Lower lobe of right lung (tissue), 2 donors: ENCODE measurements around the gene CD58. TPM values are rescaled to one million over a fixed set of nuclear protein-coding genes. Genes with fewer than 3 reads are reported as not detected.

Experiments used
- ATAC-seq, 2 donors: fragments of 200-7000 bp; cut with Tn5 transposase; one replicate each; pipeline ENCODE4 v1.9.1; 2020 to 2022; ENCODE audit warnings: mild to moderate bottlenecking in 2 of 2, moderate library complexity in 2 of 2
- DNase-seq: peaks from one replicate; pipeline ENCODE4 v3.0.0-alpha.2; 2020
- H3K27ac ChIP-seq: fragments of 200-600 bp; one replicate; pipeline ENCODE4 v1.8.0; 2022
- H3K27me3 ChIP-seq: fragments of 200-600 bp; one replicate; pipeline ENCODE4 v1.8.0; 2022; ENCODE audit warnings: low read depth
- H3K36me3 ChIP-seq: fragments of 200-600 bp; one replicate; pipeline ENCODE4 v1.8.0; 2022; ENCODE audit warnings: mild to moderate bottlenecking
- H3K4me1 ChIP-seq: fragments of 200-600 bp; one replicate; pipeline ENCODE4 v1.8.0; 2022
- H3K4me3 ChIP-seq: fragments of 200-600 bp; one replicate; pipeline ENCODE4 v1.8.0; 2022; ENCODE audit warnings: mild to moderate bottlenecking
- H3K9me3 ChIP-seq: fragments of 200-600 bp; one replicate; pipeline ENCODE4 v1.8.0; 2022
- CTCF ChIP-seq: fragments of 200-600 bp; IDR thresholded peaks from one replicate; pipeline ENCODE4 v1.8.0; 2022; ENCODE audit warnings: antibody characterized with exemption, mild to moderate bottlenecking
- intact Hi-C: fragments of 100-400 bp; cut with DNase I; formaldehyde crosslinking; loops from one replicate; pipeline ENCODE4 v1.11.0; 2022
- total RNA-seq: library from RNA; stranded (reverse); fragmentation: NEBNext Ultra II Directional; extraction: Animal tissue kit (Norgen Biotek cat#: 25700); gene quantifications from one replicate; pipeline ENCODE4 v1.2.1, GENCODE V29; 2021
- donor health status: DM: no; HTN: yes; CAD: no; lungs with severe emphysema.

Gene CD58
- total RNA-seq, 1 donor from 2014 or later, result 39.5 TPM

- DNase-seq, result no peak
- peaks cover 54% of the 10 kb centered on the region for H3K36me3 ChIP-seq
- H3K4me3 ChIP-seq, result no peak overlapping the region
- no peaks in the 10 kb centered on the region for H3K27me3 ChIP-seq
- intact Hi-C loops, result no loop called here
- peaks cover 8% of the 10 kb centered on the region for H3K4me1 ChIP-seq
- H3K9me3 ChIP-seq, result no peaks in the 10 kb centered on the region
- no peak for TF ChIP-seq CTCF
- no peak overlapping the region for H3K27ac ChIP-seq
- ATAC-seq, result no peak
Observed at GRCh38 chr1:116537898-116538297, 32.9 kb downstream of the CD58 start.

- H3K36me3 ChIP-seq, result peaks cover 48% of the 10 kb centered on the region
- ATAC-seq, result peak; percentile 29 to 54
Observed at GRCh38 chr1:116537040-116537831, 33.6 kb downstream of the CD58 start.

GRCh38 chr1:116534014-116534739, 36.6 kb downstream of the CD58 start:
- intact Hi-C loops, result no loop called here
- no peak for ATAC-seq
- TF ChIP-seq CTCF, result no peak
- Histone ChIP-seq H3K4me1 (no peaks in the 10 kb centered on the region), H3K36me3 (peaks cover 37% of the 10 kb centered on the region), H3K4me3 (no peak overlapping the region), H3K27me3 (no peaks in the 10 kb centered on the region), H3K9me3 (no peaks in the 10 kb centered on the region), H3K27ac (no peak overlapping the region)
- DNase-seq, result no peak

More at GRCh38 chr1:116537040-116537831, 33.6 kb downstream of the CD58 start:
- intact Hi-C loops, result no loop called here
- no peak overlapping the region for H3K4me3 ChIP-seq
- no peak for TF ChIP-seq CTCF
- DNase-seq, result no peak
- H3K9me3 ChIP-seq, result no peaks in the 10 kb centered on the region
- no peaks in the 10 kb centered on the region for H3K27me3 ChIP-seq
- peaks cover 8% of the 10 kb centered on the region for H3K4me1 ChIP-seq
- H3K27ac ChIP-seq, result no peak overlapping the region

- H3K4me3 ChIP-seq, result no peak overlapping the region
- H3K4me1 ChIP-seq, result no peaks in the 10 kb centered on the region
- no peak for ATAC-seq
- H3K36me3 ChIP-seq, result peaks cover 34% of the 10 kb centered on the region
- no peak for DNase-seq
- TF ChIP-seq CTCF, result no peak
- H3K27me3 ChIP-seq, result no peaks in the 10 kb centered on the region
- no peak overlapping the region for H3K27ac ChIP-seq
- no peaks in the 10 kb centered on the region for H3K9me3 ChIP-seq
- intact Hi-C loops, result no loop called here
Observed at GRCh38 chr1:116533429-116533820, 37.4 kb downstream of the CD58 start.

GRCh38 chr1:116532671-116533428, 38.0 kb downstream of the CD58 start:
- H3K4me3 ChIP-seq, result no peak overlapping the region
- no peaks in the 10 kb centered on the region for H3K9me3 ChIP-seq
- ATAC-seq, result peak; percentile 39 to 62
- H3K27me3 ChIP-seq, result no peaks in the 10 kb centered on the region
- peak overlapping the region; percentile 39 for H3K27ac ChIP-seq
- peaks cover 34% of the 10 kb centered on the region for H3K36me3 ChIP-seq
- no peaks in the 10 kb centered on the region for H3K4me1 ChIP-seq
- TF ChIP-seq CTCF, result no peak
- intact Hi-C loops, result no loop called here
- DNase-seq, result no peak
